GM21526 (cell line): ENCODE results near the gene PIAS1.
"Not testable (repeated sequence)": the region's sequence is repeated elsewhere in the genome, so short reads cannot be mapped to it uniquely, and the experiment has no call there.

Experiments
- ATAC-seq: cut with Tn5 transposase; IDR thresholded peaks from one replicate; pipeline ENCODE4 v1.9.1; 2021; ENCODE audit warnings: moderate library complexity; ENCODE audit not compliant: unreplicated experiment, low FRiP score

The PIAS1 gene

DNA sequence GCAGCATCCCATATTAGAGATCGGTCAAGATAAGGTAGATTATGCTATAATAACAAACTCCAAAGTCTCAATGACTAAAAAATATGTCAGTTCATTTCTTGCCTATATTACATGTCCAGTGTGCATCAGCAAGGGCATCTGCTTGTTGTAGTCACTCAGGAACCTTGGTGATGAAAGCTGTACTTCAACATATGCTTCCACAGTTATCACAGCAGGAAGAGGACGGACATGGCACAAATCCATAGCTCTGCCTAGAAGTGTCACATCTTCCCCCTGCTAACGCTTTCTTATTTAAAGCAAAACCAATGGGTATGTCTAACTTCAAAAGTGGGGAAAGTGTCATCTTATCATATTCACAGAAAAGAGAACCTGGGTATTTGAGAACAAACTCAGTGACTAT, 20.0 kb upstream of the PIAS1 start:
- no peak for ATAC-seq

- ATAC-seq = no peak
Measured at GRCh38 chr15:68034719-68035293, 19.3 kb upstream of the PIAS1 start.

- ATAC-seq = no peak
Measured at GRCh38 chr15:68038246-68038645, 15.9 kb upstream of the PIAS1 start.

DNA sequence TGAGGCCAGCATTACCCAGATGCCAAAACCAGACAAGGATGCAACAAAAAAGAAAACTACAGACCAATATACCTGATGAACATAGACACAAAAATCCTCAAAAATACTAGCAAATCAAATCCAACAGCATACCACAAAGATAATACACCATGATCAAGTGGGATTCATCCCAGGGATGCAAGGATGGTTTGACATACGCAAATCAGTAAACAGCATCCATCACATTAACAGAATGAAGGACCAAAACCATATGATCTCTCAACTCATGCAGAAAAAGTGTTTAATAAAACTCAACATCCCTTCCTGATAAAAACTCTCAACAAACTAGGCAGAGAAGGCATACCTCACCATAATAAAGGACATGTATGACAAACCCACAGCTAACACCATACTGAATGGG, 14.0 kb upstream of the PIAS1 start:
- ATAC-seq = no peak

GRCh38 chr15:68042156-68042854, 11.8 kb upstream of the PIAS1 start:
- ATAC-seq = no peak

GRCh38 chr15:68042855-68043222, 11.3 kb upstream of the PIAS1 start:
- ATAC-seq = no peak

DNA sequence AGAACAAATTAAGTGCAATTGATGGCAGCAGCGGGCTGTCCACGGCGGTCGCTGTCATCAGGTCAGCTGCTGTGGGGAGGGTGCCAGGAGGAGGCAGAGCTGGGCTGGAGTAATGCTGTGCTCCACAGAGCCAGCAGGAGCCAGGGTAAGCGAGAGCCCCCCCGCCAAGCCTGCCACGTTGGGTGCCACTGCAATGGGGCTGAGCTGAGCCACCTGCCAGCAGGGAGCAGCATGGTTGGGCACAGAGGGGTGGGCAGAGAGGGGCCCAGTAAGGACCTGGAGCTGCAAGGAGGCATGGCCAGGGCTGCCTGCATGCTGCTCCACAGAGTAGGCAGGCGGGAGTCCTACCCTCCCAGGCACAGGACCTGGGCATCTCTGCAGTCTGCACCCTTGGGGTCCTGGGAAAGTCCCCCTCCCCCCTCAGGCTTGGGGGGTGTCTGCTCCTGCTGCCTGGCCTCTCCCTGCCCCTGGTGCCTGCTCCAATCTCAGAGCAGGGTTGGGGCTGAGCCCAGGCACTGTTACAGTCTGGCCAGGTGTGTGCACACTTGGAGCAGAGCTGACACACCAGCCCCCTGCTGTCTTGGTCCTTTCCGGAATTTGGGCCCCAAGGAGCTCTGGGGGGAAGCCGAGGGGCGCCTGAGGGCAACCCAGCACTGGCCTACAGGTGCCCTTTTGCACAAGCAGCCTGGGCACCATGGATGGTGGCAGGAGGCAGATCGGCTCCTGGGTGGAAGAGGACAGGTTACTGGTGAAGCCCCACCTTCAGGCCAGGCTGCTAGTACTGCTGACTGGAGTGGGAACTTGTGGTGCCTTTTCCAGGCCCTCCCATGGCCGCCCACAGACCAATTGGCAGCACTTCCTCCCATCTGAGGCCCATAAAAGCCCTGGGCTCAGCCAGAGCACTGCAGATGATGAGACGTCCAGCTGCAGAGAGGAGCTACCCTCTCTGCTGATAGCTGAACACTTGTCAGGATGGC, 8.5 kb upstream of the PIAS1 start:
- no peak for ATAC-seq

- no peak for ATAC-seq
Measured at GRCh38 chr15:68047826-68048225, 6.3 kb upstream of the PIAS1 start.

DNA sequence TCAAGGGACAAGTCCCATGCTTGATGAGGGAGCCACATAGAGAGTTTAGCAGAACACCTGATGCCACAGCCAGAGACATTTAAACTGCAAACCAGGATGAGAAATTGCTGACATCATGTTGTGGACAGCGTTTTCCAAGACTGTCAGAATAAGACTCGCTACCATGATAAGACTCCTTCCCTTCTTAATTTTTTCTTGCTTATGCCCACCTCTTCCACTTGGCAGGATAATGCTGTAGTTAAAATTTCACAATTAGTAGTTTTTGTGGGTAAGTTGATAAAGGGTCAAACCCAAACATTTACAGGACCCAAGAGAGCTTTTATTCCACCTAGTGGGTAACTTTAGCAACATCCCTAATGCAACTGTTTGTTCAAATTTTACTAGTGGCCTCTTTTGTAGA, 3.0 kb upstream of the PIAS1 start:
- ATAC-seq = no peak

DNA sequence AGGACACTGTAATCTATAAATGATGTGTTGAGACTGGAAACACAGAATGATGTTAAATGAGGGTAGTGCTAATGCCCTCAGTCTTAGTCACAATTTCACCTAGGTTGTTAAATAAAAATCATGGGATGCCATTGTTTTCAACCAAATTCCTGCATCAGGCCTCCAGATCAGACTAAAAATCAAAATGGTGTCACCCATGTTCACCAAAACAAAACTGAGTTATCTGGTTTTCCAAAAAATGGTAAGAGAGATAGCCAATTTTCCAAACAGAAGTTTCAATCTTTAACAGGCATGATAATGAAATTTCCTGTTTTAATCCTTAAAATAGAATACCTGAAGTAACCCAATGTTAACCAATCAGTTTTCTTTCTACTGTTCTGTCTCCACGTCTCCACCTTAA, 2.2 kb upstream of the PIAS1 start:
- ATAC-seq = no peak

- ATAC-seq = no peak
Measured at GRCh38 chr15:68052431-68052830, 1.7 kb upstream of the PIAS1 start.

DNA sequence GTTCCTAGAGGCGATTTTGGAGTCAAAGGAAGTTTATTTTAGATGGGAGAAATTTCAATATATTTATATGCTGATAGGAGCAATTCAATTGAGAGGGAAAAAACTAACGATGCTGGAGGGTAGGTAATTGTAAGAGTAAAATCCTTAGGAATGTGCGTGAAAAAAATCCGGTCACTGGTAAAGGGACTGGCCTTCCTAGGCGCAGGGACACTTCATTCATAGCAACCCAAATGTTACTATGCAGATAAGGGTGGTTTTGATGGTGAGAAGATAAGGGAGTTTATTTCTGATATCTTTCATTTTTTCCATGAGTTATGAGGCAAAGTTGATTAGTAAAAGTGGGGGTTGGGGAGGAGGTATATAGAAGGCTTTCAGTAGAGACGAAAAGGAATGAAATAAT, 1.1 kb upstream of the PIAS1 start:
- no peak for ATAC-seq

- no peak for ATAC-seq
Measured at GRCh38 chr15:68054628-68055223, 611 bp downstream of the PIAS1 start.

DNA sequence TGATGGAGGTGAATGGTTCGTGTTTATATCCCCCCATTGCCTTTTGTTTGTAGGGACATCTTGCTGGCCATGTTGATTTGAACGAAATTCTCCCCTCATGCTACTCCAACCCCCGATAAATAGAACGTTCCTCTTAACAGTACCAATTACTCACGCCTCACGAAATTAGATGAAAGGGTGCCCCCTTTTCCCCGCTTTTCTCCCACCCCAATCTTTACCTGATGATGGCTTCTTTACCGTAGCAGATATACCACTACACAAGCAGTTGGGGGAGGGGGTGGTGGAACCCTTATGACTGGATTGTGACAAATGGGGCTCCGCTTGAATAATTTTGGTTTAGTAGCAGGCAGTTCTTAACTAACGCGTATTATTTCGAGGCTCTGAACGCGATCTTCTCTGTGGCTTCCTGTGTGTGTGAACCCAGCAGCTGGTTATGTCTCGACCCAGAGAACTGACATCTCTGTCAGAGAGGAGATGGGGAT, 1.1 kb downstream of the PIAS1 start:
- peak; percentile 38 for ATAC-seq

GRCh38 chr15:68056097-68056865, 2.2 kb downstream of the PIAS1 start:
- ATAC-seq = no peak

DNA sequence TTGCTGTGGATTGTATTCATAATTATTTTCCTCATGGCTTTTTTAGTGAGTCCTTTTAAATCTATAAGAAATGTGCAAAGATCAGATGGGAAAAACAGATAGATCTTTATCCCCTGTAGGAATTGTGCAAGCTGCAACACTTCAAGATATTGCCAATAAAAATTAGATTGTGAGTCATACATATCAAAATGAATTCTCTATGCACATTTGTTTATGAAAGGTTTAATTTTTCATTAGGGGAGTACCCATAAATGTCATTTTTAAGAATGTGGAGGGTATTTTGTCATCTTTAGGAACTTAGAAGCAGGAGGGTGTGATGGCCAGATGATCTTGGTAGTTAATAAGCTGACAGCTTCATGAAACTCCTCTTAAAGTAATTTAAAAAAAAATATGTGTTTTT, 2.9 kb downstream of the PIAS1 start:
- no peak for ATAC-seq

- no peak for ATAC-seq
Measured at GRCh38 chr15:68057758-68058157, 3.6 kb downstream of the PIAS1 start.

DNA sequence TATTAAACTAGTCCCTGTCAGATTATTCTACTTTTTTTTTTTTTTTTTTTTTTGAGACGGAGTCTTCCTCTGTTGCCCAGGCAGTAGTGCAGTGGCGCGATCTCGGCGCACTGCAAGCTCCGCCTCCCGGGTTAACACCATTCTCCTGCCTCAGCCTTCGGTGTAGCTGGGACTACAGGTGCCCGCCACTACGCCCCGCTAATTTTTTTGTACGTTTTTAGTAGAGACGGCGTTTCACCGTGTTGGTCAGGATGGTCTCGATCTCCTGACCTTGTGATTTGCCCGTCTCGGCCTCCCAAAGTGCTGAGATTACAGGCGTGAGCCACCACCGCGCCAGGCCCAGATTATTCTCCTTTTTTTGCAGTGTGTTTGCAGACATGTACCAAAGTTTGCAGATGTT, 4.9 kb downstream of the PIAS1 start:
- ATAC-seq = not testable (repeated sequence)

DNA sequence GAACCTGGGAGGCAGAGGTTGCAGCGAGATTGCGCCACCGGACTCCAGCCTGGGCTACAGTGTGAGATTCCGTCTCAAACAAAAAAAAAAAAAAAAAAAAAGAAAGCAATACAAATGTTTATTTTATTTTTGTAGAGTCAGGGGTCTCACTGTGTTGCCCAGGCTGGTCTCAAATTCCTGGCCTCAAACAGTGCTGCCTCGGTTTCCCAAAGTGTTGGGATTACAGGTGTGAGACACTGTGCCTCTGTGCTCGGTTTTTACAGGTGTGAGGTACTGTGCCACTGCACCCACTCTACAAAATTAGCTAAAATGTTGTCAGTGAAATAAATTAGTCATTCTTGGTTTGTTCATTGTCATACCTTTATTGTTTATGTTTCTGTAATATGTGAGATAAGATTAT, 5.5 kb downstream of the PIAS1 start:
- ATAC-seq = no peak

DNA sequence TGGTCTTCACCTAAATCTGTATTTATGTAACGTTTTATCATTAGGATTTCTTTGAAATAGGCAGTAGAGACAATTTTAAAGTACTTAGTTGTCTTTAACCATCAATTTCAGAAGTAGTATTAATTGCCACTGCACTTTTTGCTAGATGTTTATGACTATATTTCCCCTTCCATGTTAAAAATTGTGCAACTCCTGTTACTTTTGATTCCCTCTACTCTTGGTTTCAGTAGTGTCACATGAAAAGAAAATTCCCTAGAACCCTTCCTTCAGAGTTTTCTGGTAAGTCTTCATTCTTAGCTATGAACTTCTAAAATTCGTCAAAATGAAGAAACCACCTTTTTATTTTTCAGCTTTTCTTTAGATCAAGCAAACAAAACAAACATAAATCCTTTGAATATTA, 7.1 kb downstream of the PIAS1 start:
- no peak for ATAC-seq
